ENCODE results near the gene HSPG2. TPM values are rescaled to one million over a fixed set of nuclear protein-coding genes. Genes with fewer than 3 reads are reported as not detected.

Gene HSPG2
- total and polyA plus RNA-seq, 9 of the 15 experiments (the other 6 are each of a cell fraction or from before 2014, with no cell fraction given): 0.14 to 160 (median 15.7) TPM

- 0 out of 2 replicates have a peak, but pooled peaks have one; percentile 41 for TF ChIP-seq E2F1 (CRISPR knock-in tag; IDR thresholded peaks at IDR 0.05)
- no peak for TF ChIP-seq ATF6 (CRISPR knock-in tag; IDR thresholded peaks at IDR 0.05)
- no peak for TF ChIP-seq MECOM (CRISPR knock-in tag; IDR thresholded peaks at IDR 0.05)
- TF ChIP-seq ZBTB49 (CRISPR knock-in tag; IDR thresholded peaks at IDR 0.05; ENCODE audit: borderline replicate concordance): no peak
- TF ChIP-seq ZNF280A (IDR thresholded peaks at IDR 0.05; ENCODE audit: low read depth, partially characterized antibody): no peak
- no peak for TF ChIP-seq E2F5 (CRISPR knock-in tag; IDR thresholded peaks at IDR 0.05)
- no peak for TF ChIP-seq ERF (CRISPR knock-in tag; IDR thresholded peaks at IDR 0.05)
- TF ChIP-seq ZNF644 (tag; IDR thresholded peaks at IDR 0.05; ENCODE audit: low read depth): no peak
- 0 out of 2 replicates have a peak, but pooled peaks have one; percentile 26 for TF ChIP-seq ID3 (CRISPR knock-in tag; IDR thresholded peaks at IDR 0.05)
- TF ChIP-seq ID3 (tag; IDR thresholded peaks at IDR 0.05): no peak
- TF ChIP-seq ATF3 (IDR thresholded peaks at IDR 0.05): no peak
- 0 out of 2 replicates have a peak, but pooled peaks have one; percentile 37 for TF ChIP-seq ATF3 (CRISPR knock-in tag; conservative IDR thresholded peaks at IDR 0.05)
- no peak for TF ChIP-seq ZNF324 (CRISPR knock-in tag; IDR thresholded peaks at IDR 0.05)
Observed at GRCh38 chr1:21781815-21782348, 155.2 kb downstream of the HSPG2 start (continued).
